Neural cell (in vitro differentiated cells): ENCODE measurements around the gene RUSF1. TPM values are rescaled to one million over a fixed set of nuclear protein-coding genes. Genes with fewer than 3 reads are reported as not detected.

Experiments used
- H2AFZ ChIP-seq: fragments of 200-600, 300-800 bp; sonication (generic), shearing (Covaris generic); 2 replicates; pipeline ENCODE4 v1.6.0; 2014; ENCODE audit warnings: low read depth, mild to moderate bottlenecking, antibody characterized with exemption, low read length, moderate library complexity
- H3F3A ChIP-seq: fragments of 200-600 bp; shearing (Covaris generic); 2 replicates; pipeline ENCODE4 v1.6.1; 2016; ENCODE audit warnings: mild to moderate bottlenecking, moderate library complexity, mixed read lengths, antibody characterized with exemption, low read length; ENCODE audit not compliant: insufficient read depth, poor library complexity, severe bottlenecking
- H3K27ac ChIP-seq: fragments of 200-600, 300-800 bp; sonication (generic), shearing (Covaris generic); 2 replicates; pipeline ENCODE4 v1.5.1; 2014; ENCODE audit warnings: mild to moderate bottlenecking, low read length, moderate library complexity
- H3K27me3 ChIP-seq: fragments of 300-800, 200-600 bp; sonication (generic), shearing (Covaris generic); 2 replicates; pipeline ENCODE4 v1.6.0; 2014; ENCODE audit warnings: mild to moderate bottlenecking, low read depth, low read length, moderate library complexity; ENCODE audit not compliant: insufficient read depth
- H3K36me3 ChIP-seq: fragments of 300-800, 200-600 bp; sonication (generic), shearing (Covaris generic); 2 replicates; pipeline ENCODE4 v1.5.1; 2014; ENCODE audit warnings: mild to moderate bottlenecking, antibody characterized with exemption, low read length, moderate library complexity; ENCODE audit not compliant: insufficient read depth
- H3K4me2 ChIP-seq: fragments of 300-800, 200-600 bp; sonication (generic), shearing (Covaris generic); 2 replicates; pipeline ENCODE4 v1.6.0; 2014; ENCODE audit warnings: mild to moderate bottlenecking, low read length
- H3K4me3 ChIP-seq: fragments of 300-800, 200-600 bp; sonication (generic), shearing (Covaris generic); 2 replicates; pipeline ENCODE4 v1.5.1; 2014; ENCODE audit warnings: mild to moderate bottlenecking, low read length, moderate library complexity
- H3K79me2 ChIP-seq: fragments of 200-600 bp; shearing (Covaris generic); replicated peaks from 2 replicates; pipeline ENCODE4 v1.6.0; 2014; ENCODE audit warnings: mild to moderate bottlenecking, low read length, moderate library complexity; ENCODE audit not compliant: insufficient read depth
- H3K9ac ChIP-seq: fragments of 300-800, 200-600 bp; sonication (generic), shearing (Covaris generic); 2 replicates; pipeline ENCODE4 v1.6.1; 2016; ENCODE audit warnings: mild to moderate bottlenecking, low read length, mixed read lengths
- H3K9me2 ChIP-seq: fragments of 200-600 bp; shearing (Covaris generic); 2 replicates; pipeline ENCODE4 v1.6.1; 2016; ENCODE audit warnings: mild to moderate bottlenecking, low read length, mixed read lengths; ENCODE audit not compliant: insufficient read depth
- H3K9me3 ChIP-seq: fragments of 200-600, 300-800 bp; sonication (generic), shearing (Covaris generic); 2 replicates; pipeline ENCODE4 v1.6.1; 2016; ENCODE audit warnings: mild to moderate bottlenecking, mixed run types, low read length, moderate library complexity, mixed read lengths
- H4K20me1 ChIP-seq: fragments of 200-600 bp; shearing (Covaris generic); 2 replicates; pipeline ENCODE4 v1.6.1; 2016; ENCODE audit warnings: mild to moderate bottlenecking, mixed run types; ENCODE audit not compliant: insufficient read depth
- EP300 ChIP-seq: fragments of 450-650 bp; conservative IDR thresholded peaks from 2 replicates; pipeline ENCODE4 v1.6.1; 2014; ENCODE audit warnings: antibody characterized with exemption, mild to moderate bottlenecking, moderate library complexity; ENCODE audit not compliant: poor library complexity, severe bottlenecking
- EZH2 ChIP-seq: fragments of 200-600, 300-800 bp; shearing (Covaris generic), sonication (generic); IDR thresholded peaks from 2 replicates; pipeline ENCODE4 v1.6.1; 2014; ENCODE audit warnings: antibody characterized with exemption, low read length, borderline replicate concordance, mild to moderate bottlenecking; ENCODE audit not compliant: insufficient read depth, poor library complexity, severe bottlenecking
- MXI1 ChIP-seq: fragments of 450-650 bp; conservative IDR thresholded peaks from 2 replicates; pipeline ENCODE4 v1.6.1; 2014; ENCODE audit warnings: antibody characterized with exemption, mild to moderate bottlenecking; ENCODE audit not compliant: poor library complexity, severe bottlenecking
- POLR2AphosphoS5 ChIP-seq: IDR thresholded peaks from 2 replicates; pipeline ENCODE4 v1.6.1; 2012
- RAD21 ChIP-seq: fragments of 450-650 bp; conservative IDR thresholded peaks from 2 replicates; pipeline ENCODE4 v1.6.1; 2014; ENCODE audit warnings: antibody characterized with exemption, mild to moderate bottlenecking, moderate library complexity
- SMC3 ChIP-seq: fragments of 450-650 bp; conservative IDR thresholded peaks from 2 replicates; pipeline ENCODE4 v1.6.1; 2014; ENCODE audit warnings: antibody characterized with exemption, mild to moderate bottlenecking, moderate library complexity; ENCODE audit not compliant: poor library complexity
- polyA plus RNA-seq: library from polyadenylated mRNA; depleted of rRNA; stranded (reverse); fragments of >200 nt; gene quantifications from 2 replicates; pipeline ENCODE4 v1.2.3, GENCODE V29; 2014
- TF ChIP-seq, protein P1 (sequence below): IDR thresholded peaks from 2 replicates; pipeline ENCODE4 v1.6.1; 2012; ENCODE audit warnings: borderline replicate concordance
- TF ChIP-seq, protein P2 (sequence below): fragments of 450-650 bp; IDR thresholded peaks from 2 replicates; pipeline ENCODE4 v1.5.1; 2014; ENCODE audit warnings: antibody characterized with exemption, mild to moderate bottlenecking, moderate library complexity; ENCODE audit not compliant: poor library complexity, severe bottlenecking

The RUSF1 gene
- polyA plus RNA-seq, 1 donor from 2014 or later, result 108 TPM

DNA sequence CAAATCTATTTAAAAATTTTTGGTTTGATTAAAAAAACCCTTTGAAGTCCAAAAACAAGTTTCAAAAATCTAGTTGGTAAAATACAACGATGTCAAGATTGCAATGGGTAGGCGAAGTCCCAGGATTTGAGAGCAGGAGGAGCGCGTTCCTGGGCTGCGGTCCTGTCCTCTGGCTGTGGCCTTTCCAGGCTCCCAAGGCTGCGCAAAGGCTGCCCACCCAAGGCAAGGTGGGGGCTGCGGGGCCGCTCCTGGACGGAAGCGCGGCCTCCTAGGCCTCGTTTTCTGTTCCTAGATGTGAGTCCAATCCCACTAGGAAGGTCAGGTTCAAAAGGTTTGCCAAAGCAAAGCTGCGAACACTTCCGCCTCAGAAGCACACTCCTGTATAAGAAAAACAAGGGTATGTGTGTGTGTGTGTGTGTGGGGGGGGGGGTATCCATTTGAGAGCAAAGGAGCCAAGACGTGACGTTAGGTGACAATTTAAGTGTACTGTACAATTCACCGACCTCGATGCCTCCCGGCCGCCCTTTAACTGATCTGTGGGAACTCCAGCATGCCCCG is 28.7 kb upstream of the RUSF1 start:
- Histone ChIP-seq H2AFZ (no peak overlapping the region), H3K9ac (no peak overlapping the region), H3K36me3 (no peaks in the 10 kb centered on the region), H3K4me3 (no peak overlapping the region), H3K27ac (no peak overlapping the region), H3K4me2 (no peak overlapping the region), H3F3A (no peaks in the 10 kb centered on the region), H3K9me3 (no peaks in the 10 kb centered on the region), H3K79me2 (no peaks in the 10 kb centered on the region), H3K9me2 (no peaks in the 10 kb centered on the region), H3K27me3 (peaks cover 1% of the 10 kb centered on the region), H4K20me1 (no peaks in the 10 kb centered on the region)
- TF ChIP-seq RAD21 (no peak), POLR2AphosphoS5 (no peak), SMC3 (no peak), EP300 (no peak), MXI1 (no peak)
- TF ChIP-seq, protein P1, sequence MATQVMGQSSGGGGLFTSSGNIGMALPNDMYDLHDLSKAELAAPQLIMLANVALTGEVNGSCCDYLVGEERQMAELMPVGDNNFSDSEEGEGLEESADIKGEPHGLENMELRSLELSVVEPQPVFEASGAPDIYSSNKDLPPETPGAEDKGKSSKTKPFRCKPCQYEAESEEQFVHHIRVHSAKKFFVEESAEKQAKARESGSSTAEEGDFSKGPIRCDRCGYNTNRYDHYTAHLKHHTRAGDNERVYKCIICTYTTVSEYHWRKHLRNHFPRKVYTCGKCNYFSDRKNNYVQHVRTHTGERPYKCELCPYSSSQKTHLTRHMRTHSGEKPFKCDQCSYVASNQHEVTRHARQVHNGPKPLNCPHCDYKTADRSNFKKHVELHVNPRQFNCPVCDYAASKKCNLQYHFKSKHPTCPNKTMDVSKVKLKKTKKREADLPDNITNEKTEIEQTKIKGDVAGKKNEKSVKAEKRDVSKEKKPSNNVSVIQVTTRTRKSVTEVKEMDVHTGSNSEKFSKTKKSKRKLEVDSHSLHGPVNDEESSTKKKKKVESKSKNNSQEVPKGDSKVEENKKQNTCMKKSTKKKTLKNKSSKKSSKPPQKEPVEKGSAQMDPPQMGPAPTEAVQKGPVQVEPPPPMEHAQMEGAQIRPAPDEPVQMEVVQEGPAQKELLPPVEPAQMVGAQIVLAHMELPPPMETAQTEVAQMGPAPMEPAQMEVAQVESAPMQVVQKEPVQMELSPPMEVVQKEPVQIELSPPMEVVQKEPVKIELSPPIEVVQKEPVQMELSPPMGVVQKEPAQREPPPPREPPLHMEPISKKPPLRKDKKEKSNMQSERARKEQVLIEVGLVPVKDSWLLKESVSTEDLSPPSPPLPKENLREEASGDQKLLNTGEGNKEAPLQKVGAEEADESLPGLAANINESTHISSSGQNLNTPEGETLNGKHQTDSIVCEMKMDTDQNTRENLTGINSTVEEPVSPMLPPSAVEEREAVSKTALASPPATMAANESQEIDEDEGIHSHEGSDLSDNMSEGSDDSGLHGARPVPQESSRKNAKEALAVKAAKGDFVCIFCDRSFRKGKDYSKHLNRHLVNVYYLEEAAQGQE, result no peak

DNA sequence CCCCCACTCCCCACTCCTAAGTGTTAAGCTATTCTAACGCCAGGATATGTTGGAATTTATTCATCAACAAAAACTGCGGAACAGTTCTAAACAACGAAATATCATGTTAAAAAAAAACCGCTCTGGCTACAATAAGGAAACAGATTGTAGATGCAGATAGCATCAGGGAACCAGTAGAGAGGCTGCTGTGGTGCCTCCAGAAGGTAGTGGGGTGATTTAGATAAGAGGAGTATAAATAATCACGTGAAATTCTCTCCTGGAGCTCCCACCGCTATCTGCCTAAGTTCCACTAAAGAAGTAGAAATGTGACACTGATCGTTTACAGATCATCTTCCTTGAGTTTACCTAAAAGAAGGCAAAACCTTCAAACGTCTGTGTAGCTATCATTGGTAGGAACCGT is 27.5 kb upstream of the RUSF1 start:
- Histone ChIP-seq H3K9ac (no peak overlapping the region), H2AFZ (no peak overlapping the region), H4K20me1 (no peaks in the 10 kb centered on the region), H3K27ac (no peak overlapping the region), H3K79me2 (no peaks in the 10 kb centered on the region), H3K4me3 (no peak overlapping the region), H3F3A (no peaks in the 10 kb centered on the region), H3K9me2 (no peaks in the 10 kb centered on the region), H3K27me3 (peaks cover 13% of the 10 kb centered on the region), H3K4me2 (no peak overlapping the region), H3K9me3 (no peaks in the 10 kb centered on the region), H3K36me3 (no peaks in the 10 kb centered on the region)
- TF ChIP-seq MXI1 (no peak), SMC3 (no peak), POLR2AphosphoS5 (no peak), RAD21 (no peak), EZH2 (no peak)
- TF ChIP-seq, protein P2, sequence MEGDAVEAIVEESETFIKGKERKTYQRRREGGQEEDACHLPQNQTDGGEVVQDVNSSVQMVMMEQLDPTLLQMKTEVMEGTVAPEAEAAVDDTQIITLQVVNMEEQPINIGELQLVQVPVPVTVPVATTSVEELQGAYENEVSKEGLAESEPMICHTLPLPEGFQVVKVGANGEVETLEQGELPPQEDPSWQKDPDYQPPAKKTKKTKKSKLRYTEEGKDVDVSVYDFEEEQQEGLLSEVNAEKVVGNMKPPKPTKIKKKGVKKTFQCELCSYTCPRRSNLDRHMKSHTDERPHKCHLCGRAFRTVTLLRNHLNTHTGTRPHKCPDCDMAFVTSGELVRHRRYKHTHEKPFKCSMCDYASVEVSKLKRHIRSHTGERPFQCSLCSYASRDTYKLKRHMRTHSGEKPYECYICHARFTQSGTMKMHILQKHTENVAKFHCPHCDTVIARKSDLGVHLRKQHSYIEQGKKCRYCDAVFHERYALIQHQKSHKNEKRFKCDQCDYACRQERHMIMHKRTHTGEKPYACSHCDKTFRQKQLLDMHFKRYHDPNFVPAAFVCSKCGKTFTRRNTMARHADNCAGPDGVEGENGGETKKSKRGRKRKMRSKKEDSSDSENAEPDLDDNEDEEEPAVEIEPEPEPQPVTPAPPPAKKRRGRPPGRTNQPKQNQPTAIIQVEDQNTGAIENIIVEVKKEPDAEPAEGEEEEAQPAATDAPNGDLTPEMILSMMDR, result no peak
- TF ChIP-seq, protein P1, result no peak
